ENCODE measurements around the gene BACH2.

Gene BACH2

GRCh38 chr6:90231798-90232197 lies 64.8 kb downstream of the BACH2 start:
- H3K4me3 ChIP-seq (ENCODE audit: low read depth, low read length) = no peak overlapping the region
- TF ChIP-seq CTCF (IDR thresholded peaks at IDR 0.05; ENCODE audit: insufficient read depth, low read depth, low read length, missing control alignments) = no peak
- DNase-seq (ENCODE audit: low read depth) = no peak

GRCh38 chr6:90231308-90231707 lies 65.3 kb downstream of the BACH2 start:
- no peak overlapping the region for H3K4me3 ChIP-seq (ENCODE audit: low read depth, low read length)
- DNase-seq (ENCODE audit: low read depth) = no peak
- no peak for TF ChIP-seq CTCF (IDR thresholded peaks at IDR 0.05; ENCODE audit: insufficient read depth, low read depth, low read length, missing control alignments)

- DNase-seq (ENCODE audit: low read depth) = no peak
- TF ChIP-seq CTCF (IDR thresholded peaks at IDR 0.05; ENCODE audit: insufficient read depth, low read depth, low read length, missing control alignments) = no peak
Measured at GRCh38 chr6:90230548-90231215, 66.0 kb downstream of the BACH2 start.

GRCh38 chr6:90229331-90230010 lies 67.2 kb downstream of the BACH2 start:
- no peak for DNase-seq (ENCODE audit: low read depth)
- TF ChIP-seq CTCF (IDR thresholded peaks at IDR 0.05; ENCODE audit: insufficient read depth, low read depth, low read length, missing control alignments) = no peak

More at GRCh38 chr6:90230548-90231215, 66.0 kb downstream of the BACH2 start:
- H3K4me3 ChIP-seq (ENCODE audit: low read depth, low read length) = no peak overlapping the region

GRCh38 chr6:90227673-90228072 lies 69.0 kb downstream of the BACH2 start:
- no peak overlapping the region for H3K4me3 ChIP-seq (ENCODE audit: low read depth, low read length)
- no peak for DNase-seq (ENCODE audit: low read depth)
- no peak for TF ChIP-seq CTCF (IDR thresholded peaks at IDR 0.05; ENCODE audit: insufficient read depth, low read depth, low read length, missing control alignments)

More at GRCh38 chr6:90229331-90230010, 67.2 kb downstream of the BACH2 start:
- no peak overlapping the region for H3K4me3 ChIP-seq (ENCODE audit: low read depth, low read length)

- no peak for DNase-seq (ENCODE audit: low read depth)
- TF ChIP-seq CTCF (IDR thresholded peaks at IDR 0.05; ENCODE audit: insufficient read depth, low read depth, low read length, missing control alignments) = no peak
- no peak overlapping the region for H3K4me3 ChIP-seq (ENCODE audit: low read depth, low read length)
Measured at GRCh38 chr6:90227213-90227612, 69.4 kb downstream of the BACH2 start.
